CD4-positive, alpha-beta memory T cell (primary cell): Measurements from ENCODE around the gene LMF1. TPM values are rescaled to one million over a fixed set of nuclear protein-coding genes. Genes with fewer than 3 reads are reported as not detected.

Source experiments
- CTCF ChIA-PET: fragments of 350-600 bp; sonication (Branson Sonifier 250); formaldehyde crosslinking; loops from one replicate; lab custom pipeline; 2021; ENCODE audit warnings: inconsistent platforms; ENCODE audit not compliant: partially characterized antibody; lab: Charles Lee
- POLR2A ChIA-PET: fragments of 350-600 bp; sonication (Branson Sonifier 250); formaldehyde crosslinking; loops from one replicate; lab custom pipeline; 2021; ENCODE audit not compliant: partially characterized antibody; lab: Charles Lee
- DNase-seq, 5 donors: peaks; one replicate each; pipeline versions ENCODE4 v3.0.0 to v3.0.0-alpha.2; 2020 to 2022; ENCODE audit warnings: mixed read lengths in 1 of 5
- H3K27ac ChIP-seq: one replicate; pipeline ENCODE4 v1.7.0; 2013; ENCODE audit warnings: low read depth, low read length
- H3K27me3 ChIP-seq: 2 replicates; pipeline ENCODE4 v1.7.0; 2013; ENCODE audit warnings: mild to moderate bottlenecking, low read length, moderate library complexity; ENCODE audit not compliant: insufficient read depth
- H3K36me3 ChIP-seq: 2 replicates; pipeline ENCODE4 v1.7.0; 2013; ENCODE audit warnings: mild to moderate bottlenecking, low read length, moderate library complexity; ENCODE audit not compliant: insufficient read depth
- H3K4me1 ChIP-seq: 2 replicates; pipeline ENCODE4 v1.7.0; 2013; ENCODE audit warnings: mild to moderate bottlenecking, low read length, moderate library complexity; ENCODE audit not compliant: insufficient read depth
- H3K4me3 ChIP-seq, 2 donors: one replicate each; pipeline ENCODE4 v1.7.0; 2013; ENCODE audit warnings: low read length in 2 of 2, mild to moderate bottlenecking in 1 of 2
- H3K9me3 ChIP-seq, 2 donors: one replicate each; pipeline ENCODE4 v1.7.0; 2013; ENCODE audit warnings: low read length in 2 of 2, control low read depth in 1 of 2; ENCODE audit not compliant: control insufficient read depth in 1 of 2
- H3K27ac Mint-ChIP-seq, 7 donors: one replicate each; pipeline ENCODE4 v1.8.0; 2020 to 2021; ENCODE audit warnings: mixed read lengths in 7 of 7, mild to moderate bottlenecking in 6 of 7, inconsistent platforms in 3 of 7, moderate library complexity in 3 of 7
- H3K27me3 Mint-ChIP-seq, 2 donors: one replicate each; pipeline ENCODE4 v1.8.0; 2020 to 2021; ENCODE audit warnings: mixed read lengths in 2 of 2
- H3K36me3 Mint-ChIP-seq, 2 donors: one replicate each; pipeline ENCODE4 v1.8.0; 2020 to 2021; ENCODE audit warnings: mixed read lengths in 2 of 2, inconsistent platforms in 1 of 2, mild to moderate bottlenecking in 1 of 2
- H3K4me1 Mint-ChIP-seq, 4 donors: one replicate each; pipeline ENCODE4 v1.8.0; 2020 to 2021; ENCODE audit warnings: mixed read lengths in 4 of 4, mild to moderate bottlenecking in 1 of 4
- H3K4me3 Mint-ChIP-seq, 8 donors: one replicate each; pipeline ENCODE4 v1.8.0; 2020 to 2021; ENCODE audit warnings: mixed read lengths in 8 of 8, mild to moderate bottlenecking in 7 of 8, moderate library complexity in 6 of 8, inconsistent platforms in 3 of 8
- H3K9me3 Mint-ChIP-seq, 8 donors: one replicate each; pipeline ENCODE4 v1.8.0; 2020 to 2021; ENCODE audit warnings: mixed read lengths in 8 of 8, mild to moderate bottlenecking in 5 of 8, inconsistent platforms in 3 of 8, moderate library complexity in 1 of 8
- intact Hi-C: fragments of 100-400 bp; cut with micrococcal nuclease; formaldehyde crosslinking; loops from one replicate; pipeline ENCODE4 v1.15.1; 2023
- polyA plus RNA-seq, 2 donors: library from polyadenylated mRNA; unstranded; fragments of 300-500 nt; fragmentation: Illumina TruSeq; gene quantifications; one replicate each; pipeline ENCODE4 v1.2.3, GENCODE V29; 2021
- total RNA-seq, 2 experiments: library from RNA; stranded (reverse); gene quantifications; one replicate each; pipeline ENCODE4 v1.2.3, GENCODE V29; 2021

The LMF1 gene
- total and polyA plus RNA-seq, 4 experiments from 2014 or later: 8.5 to 59.7 (median 32.6) TPM

- intact Hi-C loops: no loop called here
- no peaks in the 10 kb centered on the region for H3K36me3 ChIP-seq
- H3K27ac ChIP-seq: no peak overlapping the region
- Mint-ChIP-seq H3K27ac (peak overlapping the region in 1 of 7 donors; percentile 37), H3K27me3 (peaks cover 2% of the 10 kb centered on the region in 2 donors), H3K4me1 (peaks cover 4 to 14% (median 11%) of the 10 kb centered on the region in 4 donors), H3K4me3 (no peak overlapping the region), H3K36me3 (no peaks in the 10 kb centered on the region), H3K9me3 (peaks cover 0 to 1% (median 0%) of the 10 kb centered on the region in 8 donors)
- peak in 1 of 5 donors; percentile 17 for DNase-seq
- no peak overlapping the region for H3K4me3 ChIP-seq
- no peaks in the 10 kb centered on the region for H3K27me3 ChIP-seq
- H3K4me1 ChIP-seq: peaks cover 9% of the 10 kb centered on the region
- ChIA-PET CTCF (no interaction called here), POLR2A (no interaction called here)
- no peaks in the 10 kb centered on the region for H3K9me3 ChIP-seq
Observed at GRCh38 chr16:1009358-1010150, 38.8 kb upstream of the LMF1 start.

- ChIA-PET POLR2A (interaction anchor here (1.0 to 1.4 kb wide), 2 partner anchors 11 to 44 kb away, joined by 3 to 5 read pairs; no protein-coding TSS in a partner anchor), CTCF (no interaction called here)
- Mint-ChIP-seq H3K4me3 (no peak overlapping the region), H3K27me3 (peaks cover 2% of the 10 kb centered on the region in 2 donors), H3K9me3 (peaks cover 0 to 1% (median 0%) of the 10 kb centered on the region in 8 donors), H3K27ac (no peak overlapping the region), H3K36me3 (no peaks in the 10 kb centered on the region), H3K4me1 (peaks cover 7 to 26% (median 19%) of the 10 kb centered on the region in 4 donors)
- peak in 1 of 5 donors; percentile 24 for DNase-seq
- Histone ChIP-seq H3K4me3 (no peak overlapping the region), H3K36me3 (no peaks in the 10 kb centered on the region), H3K27ac (no peak overlapping the region), H3K27me3 (no peaks in the 10 kb centered on the region), H3K9me3 (no peaks in the 10 kb centered on the region), H3K4me1 (peaks cover 23% of the 10 kb centered on the region)
- intact Hi-C loops: no loop called here
Observed at GRCh38 chr16:1008085-1008484, 37.3 kb upstream of the LMF1 start.

GRCh38 chr16:1007284-1007850 is 36.6 kb upstream of the LMF1 start:
- no peaks in the 10 kb centered on the region for H3K9me3 ChIP-seq
- no peaks in the 10 kb centered on the region for H3K36me3 ChIP-seq
- ChIA-PET POLR2A (interaction anchor here (1.0 to 1.4 kb wide), 4 partner anchors 10 to 43 kb away, joined by 3 to 5 read pairs (median 4); partner anchors contain the start of gene SOX8), CTCF (interaction anchor here (1.5 kb wide), 1 partner anchor 10 kb away, joined by 5 read pairs; no protein-coding TSS in a partner anchor)
- Mint-ChIP-seq H3K4me3 (no peak overlapping the region), H3K27me3 (peaks cover 2% of the 10 kb centered on the region in 2 donors), H3K4me1 (peaks cover 9 to 33% (median 25%) of the 10 kb centered on the region in 4 donors), H3K9me3 (peaks cover 0 to 1% (median 0%) of the 10 kb centered on the region in 8 donors), H3K36me3 (no peaks in the 10 kb centered on the region), H3K27ac (no peak overlapping the region)
- H3K27ac ChIP-seq: no peak overlapping the region
- no peak for DNase-seq
- intact Hi-C loops: no loop called here
- H3K4me1 ChIP-seq: peaks cover 30% of the 10 kb centered on the region
- no peak overlapping the region for H3K4me3 ChIP-seq
- H3K27me3 ChIP-seq: no peaks in the 10 kb centered on the region

DNA sequence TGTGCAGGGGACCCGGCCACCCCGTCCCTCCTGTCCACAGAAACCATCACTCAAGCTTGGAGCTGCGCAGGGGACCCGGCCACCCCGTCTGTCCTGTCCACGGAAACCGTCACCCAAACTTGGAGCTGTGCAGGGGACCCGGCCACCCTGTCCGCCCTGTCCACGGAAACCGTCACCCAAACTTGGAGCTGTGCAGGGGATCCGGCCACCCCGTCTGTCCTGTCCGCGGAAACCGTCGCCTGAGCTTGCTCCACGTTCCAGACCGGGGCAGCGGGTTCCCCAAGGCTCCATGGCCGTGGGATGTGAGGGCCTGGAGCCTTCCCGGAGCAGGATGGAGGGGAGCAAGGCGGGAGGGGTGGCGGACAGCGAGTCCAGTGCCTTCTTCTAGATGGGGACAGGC is 36.0 kb upstream of the LMF1 start:
- ChIA-PET POLR2A (interaction anchor here (1.1 to 2.4 kb wide), 3 partner anchors 10 to 37 kb away, joined by 3 to 11 read pairs (median 5); partner anchors contain the start of gene SOX8), CTCF (interaction anchor here (1.5 kb wide), 1 partner anchor 9 kb away, joined by 5 read pairs; no protein-coding TSS in a partner anchor)
- intact Hi-C loops: no loop called here
- peaks cover 31% of the 10 kb centered on the region for H3K4me1 ChIP-seq
- H3K4me3 ChIP-seq: no peak overlapping the region
- H3K4me1 Mint-ChIP-seq: peaks cover 9 to 34% (median 25%) of the 10 kb centered on the region in 4 donors
- no peaks in the 10 kb centered on the region for H3K36me3 ChIP-seq
- no peaks in the 10 kb centered on the region for H3K36me3 Mint-ChIP-seq
- H3K4me3 Mint-ChIP-seq: no peak overlapping the region
- no peaks in the 10 kb centered on the region for H3K9me3 ChIP-seq
- peaks cover 0 to 1% (median 0%) of the 10 kb centered on the region in 8 donors for H3K9me3 Mint-ChIP-seq
- no peak overlapping the region for H3K27ac ChIP-seq
- no peaks in the 10 kb centered on the region for H3K27me3 ChIP-seq
- no peak for DNase-seq
- peaks cover 2% of the 10 kb centered on the region in 2 donors for H3K27me3 Mint-ChIP-seq
- no peak overlapping the region for H3K27ac Mint-ChIP-seq

DNA sequence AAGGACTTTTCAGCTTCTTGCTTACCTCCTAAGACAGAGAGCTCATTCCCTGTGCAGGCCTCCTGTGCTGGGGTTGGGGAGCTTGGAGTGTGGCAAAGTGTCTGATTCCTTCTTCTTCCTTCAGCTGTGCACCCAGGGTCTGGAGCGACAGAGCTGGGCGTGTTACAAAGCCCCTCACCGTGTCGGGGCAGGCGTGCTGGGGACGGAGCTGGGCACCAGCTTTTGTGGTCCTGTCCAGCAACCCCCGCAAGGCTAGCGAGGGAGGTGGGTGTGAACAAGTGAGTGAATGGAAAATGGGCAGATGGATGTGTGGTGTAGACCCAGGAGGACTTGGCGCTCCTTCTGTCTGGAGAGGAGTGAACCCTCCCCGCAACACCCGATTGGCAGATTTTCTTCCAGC is 34.5 kb upstream of the LMF1 start:
- CTCF ChIA-PET: interaction anchor here (2.1 kb wide), 1 partner anchor 51 kb away, joined by 7 read pairs; no protein-coding TSS in a partner anchor
- peaks cover 9 to 40% (median 28%) of the 10 kb centered on the region in 4 donors for H3K4me1 Mint-ChIP-seq

DNA sequence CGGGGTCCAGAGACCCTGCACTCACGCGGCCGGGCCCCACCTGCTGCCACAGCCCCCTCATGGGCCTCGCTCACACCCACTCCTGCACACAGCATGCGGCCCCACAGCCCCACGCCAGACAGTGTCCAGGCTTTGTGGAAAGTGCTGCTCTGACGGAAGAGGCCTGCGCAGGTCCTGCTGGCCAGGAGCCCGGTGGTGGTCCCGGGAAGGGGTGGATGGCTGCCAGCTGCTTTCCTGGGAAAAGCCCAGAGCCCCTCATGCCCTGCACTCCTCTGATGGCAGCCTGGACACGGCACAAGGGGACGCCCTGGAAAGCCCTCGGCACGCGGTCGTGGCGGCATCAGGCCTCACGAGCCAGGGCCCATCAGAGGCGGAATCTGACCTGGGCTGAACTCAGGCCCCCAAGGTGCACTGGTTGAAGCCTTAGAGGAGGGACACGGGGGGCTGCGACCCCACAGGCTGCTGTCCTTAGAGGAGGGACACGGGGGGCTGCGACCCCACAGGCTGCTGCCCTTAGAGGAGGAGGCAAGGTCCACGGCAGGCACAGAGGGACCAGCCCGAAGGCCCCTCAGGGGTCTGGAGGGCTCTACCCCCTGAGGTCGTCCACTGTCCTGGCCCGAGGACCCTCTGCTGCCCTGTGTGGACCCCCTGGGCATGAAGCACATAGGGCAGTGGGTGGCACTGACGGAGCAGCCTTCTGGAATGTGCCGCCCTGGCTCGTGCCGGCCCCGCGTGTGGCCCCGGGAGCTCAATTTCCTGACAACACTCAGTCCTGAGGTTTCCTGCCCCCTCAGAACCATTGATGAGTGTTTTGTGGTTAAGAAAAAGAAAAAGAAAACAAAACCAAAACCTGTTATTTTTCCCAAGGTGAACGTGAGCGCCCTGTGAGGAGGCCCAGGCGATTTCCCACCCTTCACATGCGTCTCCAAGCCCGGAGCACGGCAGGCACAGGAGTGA is 32.9 kb upstream of the LMF1 start:
- peak overlapping the region; percentile 83 to 97 (median 92) for H3K27ac Mint-ChIP-seq
- H3K27ac ChIP-seq: peak overlapping the region; percentile 56
- peak; percentile 63 to 68 (median 66) for DNase-seq
- no peaks in the 10 kb centered on the region for H3K27me3 ChIP-seq
- H3K4me3 Mint-ChIP-seq: peak overlapping the region; percentile 80 to 92 (median 85)
- no peaks in the 10 kb centered on the region for H3K36me3 ChIP-seq
- peaks cover 0 to under 1% of the 10 kb centered on the region in 2 donors for H3K27me3 Mint-ChIP-seq
- ChIA-PET POLR2A (interaction anchor here (1.0 to 6.4 kb wide), 8 partner anchors 12 to 308 kb away, joined by 3 to 49 read pairs (median 4); partner anchors contain the start of genes LMF1 and SOX8), CTCF (interaction anchor here (1.6 to 2.1 kb wide), 2 partner anchors 9 to 53 kb away, joined by 4 to 7 read pairs; no protein-coding TSS in a partner anchor)
- peaks cover 42% of the 10 kb centered on the region for H3K4me1 ChIP-seq
- no peaks in the 10 kb centered on the region for H3K9me3 ChIP-seq
- intact Hi-C loops: no loop called here
- H3K36me3 Mint-ChIP-seq: no peaks in the 10 kb centered on the region
- no peaks in the 10 kb centered on the region for H3K9me3 Mint-ChIP-seq
- H3K4me1 Mint-ChIP-seq: peaks cover 11 to 44% (median 33%) of the 10 kb centered on the region in 4 donors
- H3K4me3 ChIP-seq: peak overlapping the region; percentile 36 to 44

More for the DNA sequence above, 34.5 kb upstream of the LMF1 start:
- Mint-ChIP-seq H3K36me3 (no peaks in the 10 kb centered on the region), H3K27me3 (peaks cover 0 to 2% of the 10 kb centered on the region in 2 donors), H3K27ac (peak overlapping the region in 5 of 7 donors; percentile 13 to 63 (median 53)), H3K4me3 (peak overlapping the region in 5 of 8 donors; percentile 17 to 52 (median 33)), H3K9me3 (peaks cover 0 to 1% (median 0%) of the 10 kb centered on the region in 8 donors)
- intact Hi-C loops: no loop called here
- H3K36me3 ChIP-seq: no peaks in the 10 kb centered on the region
- H3K27me3 ChIP-seq: no peaks in the 10 kb centered on the region
- H3K9me3 ChIP-seq: no peaks in the 10 kb centered on the region
- H3K4me1 ChIP-seq: peaks cover 31% of the 10 kb centered on the region
- H3K4me3 ChIP-seq: no peak overlapping the region
- DNase-seq: no peak
- POLR2A ChIA-PET: interaction anchor here (1.2 to 6.4 kb wide), 4 partner anchors 8 to 41 kb away, joined by 3 to 49 read pairs (median 21); partner anchors contain the start of gene SOX8
- H3K27ac ChIP-seq: no peak overlapping the region
